HepG2 (cell line): Measurements from ENCODE around the gene DNAJC5. TPM values are rescaled to one million over a fixed set of nuclear protein-coding genes. Genes with fewer than 3 reads are reported as not detected.

Experiments used
- AGO2 ChIP-seq: fragments of 200-400 bp; formaldehyde crosslinking; optimal IDR thresholded peaks from 2 replicates; pipeline ENCODE3; 2017; ENCODE audit warnings: mild to moderate bottlenecking, low read depth, low read length, moderate library complexity
- FOXA1 ChIP-seq, 2 experiments: fragments of 450-650 bp in 1 of 2; sonication (generic) in 1 of 2; formaldehyde crosslinking in 1 of 2; IDR thresholded peaks; 2 replicates each; pipeline versions ENCODE4 v1.4.0 to v1.6.1; 2016 to 2020; ENCODE audit warnings: missing genetic modification reagents in 1 of 2
- HNRNPK ChIP-seq: fragments of 200-400 bp; formaldehyde crosslinking; IDR thresholded peaks from 2 replicates; pipeline ENCODE4 v1.6.1; 2018; ENCODE audit warnings: low read length, low read depth, moderate library complexity, mild to moderate bottlenecking; ENCODE audit not compliant: poor library complexity, severe bottlenecking
- NCOA1 ChIP-seq: sonication (generic); formaldehyde crosslinking; IDR thresholded peaks from 2 replicates; pipeline ENCODE4 v1.9.0; 2021; ENCODE audit warnings: missing genetic modification reagents
- RBAK ChIP-seq: sonication (generic); formaldehyde crosslinking; IDR thresholded peaks from 2 replicates; pipeline ENCODE4 v1.5.1; 2020; ENCODE audit warnings: mild to moderate bottlenecking, missing genetic modification reagents
- SOX6 ChIP-seq, 2 experiments: fragments of 450-650 bp in 1 of 2; sonication (generic) in 1 of 2; formaldehyde crosslinking in 1 of 2; IDR thresholded peaks; 2 replicates each; pipeline versions ENCODE4 v1.4.0 to v1.6.1; 2017 to 2020; ENCODE audit warnings: antibody characterized with exemption in 1 of 2, mild to moderate bottlenecking in 1 of 2, missing genetic modification reagents in 1 of 2
- ZMYM3 ChIP-seq: sonication (generic); formaldehyde crosslinking; IDR thresholded peaks from 2 replicates; pipeline ENCODE4 v1.5.1; 2020; ENCODE audit warnings: mild to moderate bottlenecking, missing genetic modification reagents
- ZNF446 ChIP-seq: sonication (generic); formaldehyde crosslinking; IDR thresholded peaks from 2 replicates; pipeline ENCODE4 v1.5.0; 2020; ENCODE audit warnings: mild to moderate bottlenecking, missing genetic modification reagents
- ZNF567 ChIP-seq: sonication (generic); formaldehyde crosslinking; IDR thresholded peaks from 2 replicates; pipeline ENCODE4 v1.8.1; 2023; ENCODE audit warnings: mild to moderate bottlenecking, missing genetic modification reagents, borderline replicate concordance
- polyA plus RNA-seq, 8 experiments: library from polyadenylated mRNA; depleted of rRNA in 3 of 8; stranded (reverse) in 7 of 8; unstranded in 1 of 8; fragments of >200 nt; fragmentation: Illumina TruSeq in 4 of 8; extraction: Trizol in 4 of 8; gene quantifications; 2 replicates each; pipeline versions ENCODE4 v1.2.1 to v1.2.3, GENCODE V29; 2011 to 2016; ENCODE audit warnings: low read depth in 4 of 8, missing spikeins in 1 of 8, mixed read lengths in 1 of 8; ENCODE audit not compliant: insufficient read depth in 1 of 8
- total RNA-seq, 5 experiments: library from RNA; depleted of rRNA; stranded (reverse); fragments of >200 nt; fragmentation: Illumina TruSeq; extraction: Trizol; gene quantifications; 2 replicates each; pipeline ENCODE4 v1.2.3, GENCODE V29; 2016; ENCODE audit warnings: low read depth in 1 of 5
- TF ChIP-seq, protein P1 (sequence below): sonication (generic); formaldehyde crosslinking; conservative IDR thresholded peaks from 2 replicates; pipeline ENCODE4 v1.4.0; 2020; ENCODE audit warnings: missing genetic modification reagents
- TF ChIP-seq, protein P2 (sequence below): sonication (generic); formaldehyde crosslinking; conservative IDR thresholded peaks from 2 replicates; pipeline ENCODE4 v1.8.1; 2023; ENCODE audit warnings: missing genetic modification reagents
- TF ChIP-seq, protein P3 (sequence below): sonication (generic); formaldehyde crosslinking; IDR thresholded peaks from 2 replicates; pipeline ENCODE4 v1.4.0; 2020; ENCODE audit warnings: missing genetic modification reagents
- TF ChIP-seq, protein P4 (sequence below): sonication (generic); formaldehyde crosslinking; IDR thresholded peaks from 2 replicates; pipeline ENCODE4 v1.8.1; 2023; ENCODE audit warnings: mild to moderate bottlenecking, missing genetic modification reagents, borderline replicate concordance

Gene DNAJC5
- total and polyA plus RNA-seq, 2 of the 13 experiments (the other 11 are each of a cell fraction or from before 2014, with no cell fraction given) = 42.8 to 64.5 TPM

DNA sequence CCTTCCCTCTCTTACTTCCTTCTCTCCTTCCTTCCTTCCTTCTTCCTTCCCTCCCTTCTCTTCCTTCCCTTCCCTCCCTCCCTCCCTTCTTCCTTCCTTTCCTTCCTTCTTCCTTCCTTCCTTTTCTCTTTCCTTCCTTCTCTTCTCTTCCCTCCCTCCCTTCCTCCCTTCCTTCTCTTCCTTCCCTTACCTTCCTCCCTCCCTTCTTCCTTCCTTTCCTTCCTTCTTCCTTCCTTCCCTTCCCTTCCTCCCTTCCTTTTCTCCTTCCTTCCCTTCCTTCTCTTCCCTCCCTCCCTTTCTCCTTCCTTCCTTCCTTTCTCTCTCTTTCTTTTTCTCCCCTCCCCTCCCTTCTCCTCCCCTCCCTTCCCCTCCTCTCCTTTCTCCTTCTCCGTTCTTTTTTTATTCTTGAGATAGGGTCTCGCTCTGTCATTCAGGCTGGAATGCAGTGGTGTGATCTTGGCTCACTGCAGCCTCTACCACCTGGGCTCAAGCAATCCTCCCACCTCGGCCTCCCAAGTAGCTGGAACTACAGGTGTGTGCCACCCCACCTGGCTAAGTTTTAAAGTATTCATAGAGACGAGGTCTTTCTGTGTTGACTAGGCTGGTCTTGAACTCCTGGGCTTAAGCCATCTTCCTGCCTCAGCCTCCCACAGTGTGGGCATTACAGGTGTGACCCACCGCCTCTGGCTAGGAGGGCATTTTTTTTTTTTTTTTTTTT, 75.9 kb downstream of the DNAJC5 start (continued):
- TF ChIP-seq, protein P1, sequence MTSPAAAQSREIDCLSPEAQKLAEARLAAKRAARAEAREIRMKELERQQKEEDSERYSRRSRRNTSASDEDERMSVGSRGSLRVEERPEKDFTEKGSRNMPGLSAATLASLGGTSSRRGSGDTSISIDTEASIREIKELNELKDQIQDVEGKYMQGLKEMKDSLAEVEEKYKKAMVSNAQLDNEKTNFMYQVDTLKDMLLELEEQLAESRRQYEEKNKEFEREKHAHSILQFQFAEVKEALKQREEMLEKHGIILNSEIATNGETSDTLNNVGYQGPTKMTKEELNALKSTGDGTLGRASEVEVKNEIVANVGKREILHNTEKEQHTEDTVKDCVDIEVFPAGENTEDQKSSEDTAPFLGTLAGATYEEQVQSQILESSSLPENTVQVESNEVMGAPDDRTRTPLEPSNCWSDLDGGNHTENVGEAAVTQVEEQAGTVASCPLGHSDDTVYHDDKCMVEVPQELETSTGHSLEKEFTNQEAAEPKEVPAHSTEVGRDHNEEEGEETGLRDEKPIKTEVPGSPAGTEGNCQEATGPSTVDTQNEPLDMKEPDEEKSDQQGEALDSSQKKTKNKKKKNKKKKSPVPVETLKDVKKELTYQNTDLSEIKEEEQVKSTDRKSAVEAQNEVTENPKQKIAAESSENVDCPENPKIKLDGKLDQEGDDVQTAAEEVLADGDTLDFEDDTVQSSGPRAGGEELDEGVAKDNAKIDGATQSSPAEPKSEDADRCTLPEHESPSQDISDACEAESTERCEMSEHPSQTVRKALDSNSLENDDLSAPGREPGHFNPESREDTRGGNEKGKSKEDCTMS (CRISPR knock-in tag) = no peak
- TF ChIP-seq NCOA1 (CRISPR knock-in tag) = no peak
- TF ChIP-seq, protein P2, sequence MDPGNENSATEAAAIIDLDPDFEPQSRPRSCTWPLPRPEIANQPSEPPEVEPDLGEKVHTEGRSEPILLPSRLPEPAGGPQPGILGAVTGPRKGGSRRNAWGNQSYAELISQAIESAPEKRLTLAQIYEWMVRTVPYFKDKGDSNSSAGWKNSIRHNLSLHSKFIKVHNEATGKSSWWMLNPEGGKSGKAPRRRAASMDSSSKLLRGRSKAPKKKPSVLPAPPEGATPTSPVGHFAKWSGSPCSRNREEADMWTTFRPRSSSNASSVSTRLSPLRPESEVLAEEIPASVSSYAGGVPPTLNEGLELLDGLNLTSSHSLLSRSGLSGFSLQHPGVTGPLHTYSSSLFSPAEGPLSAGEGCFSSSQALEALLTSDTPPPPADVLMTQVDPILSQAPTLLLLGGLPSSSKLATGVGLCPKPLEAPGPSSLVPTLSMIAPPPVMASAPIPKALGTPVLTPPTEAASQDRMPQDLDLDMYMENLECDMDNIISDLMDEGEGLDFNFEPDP (CRISPR knock-in tag) = no peak
- TF ChIP-seq, protein P3, sequence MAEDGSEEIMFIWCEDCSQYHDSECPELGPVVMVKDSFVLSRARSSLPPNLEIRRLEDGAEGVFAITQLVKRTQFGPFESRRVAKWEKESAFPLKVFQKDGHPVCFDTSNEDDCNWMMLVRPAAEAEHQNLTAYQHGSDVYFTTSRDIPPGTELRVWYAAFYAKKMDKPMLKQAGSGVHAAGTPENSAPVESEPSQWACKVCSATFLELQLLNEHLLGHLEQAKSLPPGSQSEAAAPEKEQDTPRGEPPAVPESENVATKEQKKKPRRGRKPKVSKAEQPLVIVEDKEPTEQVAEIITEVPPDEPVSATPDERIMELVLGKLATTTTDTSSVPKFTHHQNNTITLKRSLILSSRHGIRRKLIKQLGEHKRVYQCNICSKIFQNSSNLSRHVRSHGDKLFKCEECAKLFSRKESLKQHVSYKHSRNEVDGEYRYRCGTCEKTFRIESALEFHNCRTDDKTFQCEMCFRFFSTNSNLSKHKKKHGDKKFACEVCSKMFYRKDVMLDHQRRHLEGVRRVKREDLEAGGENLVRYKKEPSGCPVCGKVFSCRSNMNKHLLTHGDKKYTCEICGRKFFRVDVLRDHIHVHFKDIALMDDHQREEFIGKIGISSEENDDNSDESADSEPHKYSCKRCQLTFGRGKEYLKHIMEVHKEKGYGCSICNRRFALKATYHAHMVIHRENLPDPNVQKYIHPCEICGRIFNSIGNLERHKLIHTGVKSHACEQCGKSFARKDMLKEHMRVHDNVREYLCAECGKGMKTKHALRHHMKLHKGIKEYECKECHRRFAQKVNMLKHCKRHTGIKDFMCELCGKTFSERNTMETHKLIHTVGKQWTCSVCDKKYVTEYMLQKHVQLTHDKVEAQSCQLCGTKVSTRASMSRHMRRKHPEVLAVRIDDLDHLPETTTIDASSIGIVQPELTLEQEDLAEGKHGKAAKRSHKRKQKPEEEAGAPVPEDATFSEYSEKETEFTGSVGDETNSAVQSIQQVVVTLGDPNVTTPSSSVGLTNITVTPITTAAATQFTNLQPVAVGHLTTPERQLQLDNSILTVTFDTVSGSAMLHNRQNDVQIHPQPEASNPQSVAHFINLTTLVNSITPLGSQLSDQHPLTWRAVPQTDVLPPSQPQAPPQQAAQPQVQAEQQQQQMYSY = no peak
- TF ChIP-seq ZNF567 (CRISPR knock-in tag) = no peak
- no peak for TF ChIP-seq AGO2
- TF ChIP-seq, protein P4, sequence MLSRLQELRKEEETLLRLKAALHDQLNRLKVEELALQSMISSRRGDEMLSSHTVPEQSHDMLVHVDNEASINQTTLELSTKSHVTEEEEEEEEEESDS (CRISPR knock-in tag) = no peak
- no peak for TF ChIP-seq RBAK (CRISPR knock-in tag)
- peak; percentile 25 for TF ChIP-seq HNRNPK
- peak; percentile 62 for TF ChIP-seq FOXA1 (IDR thresholded peaks at IDR 0.05)
- no peak for TF ChIP-seq FOXA1 (CRISPR knock-in tag; IDR thresholded peaks at IDR 0.05)
- TF ChIP-seq SOX6 (IDR thresholded peaks at IDR 0.05) = peak; percentile 17; the same call in 1 of the 2 replicates
- no peak; the same call in 1 of the 2 replicates for TF ChIP-seq SOX6 (CRISPR knock-in tag; IDR thresholded peaks at IDR 0.05)
- TF ChIP-seq ZNF446 (CRISPR knock-in tag) = no peak
- TF ChIP-seq ZMYM3 = 0 out of 2 replicates have a peak, but pooled peaks have one; percentile 20
